ENCODE data around the gene ZFR. TPM values are rescaled to one million over a fixed set of nuclear protein-coding genes. Genes with fewer than 3 reads are reported as not detected.
A peak's percentile ranks its signal among the peaks of the same experiment; 100 is the strongest.

Gene ZFR
- 45.6 and 54.0 TPM in 2 replicates for total RNA-seq

GRCh38 chr5:32444431-32445286 is at the start of gene ZFR:
ZFR (minus strand) TSS chr5:32444740; CDS start chr5:32444658, 82 bp downstream.
- DNase-seq (ENCODE audit: low read depth in 2 of 2), result peak; percentile 65 to 89

GRCh38 chr5:32490972-32491557 is 46.5 kb upstream of the ZFR start:
- no peak for DNase-seq (ENCODE audit: low read depth in 2 of 2)

DNA sequence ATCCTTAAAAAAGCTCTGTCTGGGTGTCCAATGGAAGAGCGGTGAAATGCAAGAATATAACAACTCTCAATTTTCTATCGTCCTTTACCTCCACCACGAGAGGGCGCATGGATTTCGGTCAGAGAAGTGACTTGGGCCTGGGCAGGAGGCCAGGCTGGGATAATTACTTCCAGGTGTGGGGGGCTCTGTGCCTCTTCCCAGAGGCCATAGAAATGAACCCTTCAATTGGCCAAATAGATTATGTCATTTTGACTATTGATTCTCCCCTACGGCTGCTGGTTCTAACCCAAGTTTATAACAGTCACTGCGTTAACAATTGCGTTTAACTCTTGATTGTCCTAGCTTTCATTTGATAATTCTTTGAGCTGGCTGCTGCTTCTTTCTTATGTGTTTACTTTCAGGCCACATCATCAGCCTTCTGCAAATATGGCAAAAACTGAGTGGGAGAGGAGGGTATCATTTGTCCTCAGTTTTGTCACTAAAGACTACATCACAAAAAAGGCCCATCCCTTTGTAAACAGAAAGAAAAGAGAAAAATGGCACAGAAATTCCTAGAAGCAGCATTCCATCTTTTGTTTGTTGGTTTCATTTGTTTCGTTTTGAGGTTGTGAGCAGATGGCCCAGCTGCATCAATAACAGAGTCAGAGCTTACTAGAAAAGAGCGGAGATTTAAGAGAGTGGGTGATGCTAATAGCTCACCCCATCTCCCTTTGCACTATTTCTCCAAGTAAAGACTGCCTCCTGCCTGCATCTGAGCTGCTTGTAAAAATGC is 45.4 kb upstream of the ZFR start:
- peak; percentile 69 to 80 for DNase-seq (ENCODE audit: low read depth in 2 of 2)

DNA sequence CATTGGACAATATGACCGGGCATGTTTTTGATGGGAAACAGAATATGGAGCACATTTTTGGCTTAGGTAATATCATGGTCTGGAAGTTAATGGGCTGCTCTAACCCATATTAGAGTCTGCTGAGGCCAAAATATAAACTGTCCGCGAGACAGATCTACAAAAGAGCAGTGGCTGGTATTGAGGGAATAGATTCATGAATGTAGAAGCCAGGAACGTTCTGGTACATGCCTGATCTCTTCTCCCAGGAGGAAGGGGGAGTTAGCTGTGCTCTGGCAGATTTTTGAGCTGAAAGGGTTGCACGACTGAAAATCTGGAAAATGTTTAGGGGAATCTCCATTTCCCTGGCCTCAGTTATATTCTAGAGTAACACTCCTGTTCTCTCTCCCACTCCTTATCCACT is 42.9 kb upstream of the ZFR start:
- no peak for DNase-seq (ENCODE audit: low read depth in 2 of 2)

DNA sequence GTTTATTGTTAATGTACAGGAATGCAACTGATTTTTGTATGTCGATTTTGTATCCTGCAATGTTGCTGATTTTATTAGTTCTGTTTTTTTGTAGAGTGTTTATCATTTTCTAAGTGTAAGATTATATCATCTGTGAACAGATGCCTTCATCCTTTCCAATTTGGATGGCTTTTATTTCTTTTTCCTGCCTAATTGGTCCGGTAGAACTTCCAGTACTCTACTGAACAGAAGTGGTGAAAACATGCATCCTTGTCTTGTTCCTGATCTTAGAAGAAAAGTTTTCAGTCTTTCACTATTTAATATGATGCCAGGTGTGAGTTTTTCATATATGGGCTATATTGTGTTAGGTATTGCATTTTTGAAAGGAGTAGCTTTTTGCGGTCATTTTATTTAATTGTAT is 42.5 kb upstream of the ZFR start:
- DNase-seq (ENCODE audit: low read depth in 2 of 2), result no peak

- no peak for DNase-seq (ENCODE audit: low read depth in 2 of 2)
Observed at GRCh38 chr5:32482193-32482592, 37.7 kb upstream of the ZFR start.

DNA sequence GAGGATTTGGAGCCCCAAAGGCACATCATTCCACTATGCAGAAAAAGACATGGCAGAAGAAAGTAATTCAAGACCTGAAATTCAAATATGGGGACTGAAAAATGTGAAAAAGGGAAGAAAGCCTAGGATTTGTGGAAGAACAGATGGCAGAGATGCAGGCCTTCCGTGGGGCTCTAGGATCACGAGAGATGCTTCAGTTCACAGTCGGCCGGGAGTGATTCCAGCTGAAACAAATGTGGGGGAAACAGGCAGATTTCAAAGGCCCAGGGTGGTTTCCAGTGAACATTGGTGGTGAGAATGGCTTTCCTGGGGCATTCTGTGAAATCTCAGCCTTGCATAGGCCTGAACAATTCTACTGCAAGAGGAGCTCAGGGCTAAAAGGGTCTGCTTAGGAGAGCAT is 34.6 kb upstream of the ZFR start:
- no peak for DNase-seq (ENCODE audit: low read depth in 2 of 2)

DNA sequence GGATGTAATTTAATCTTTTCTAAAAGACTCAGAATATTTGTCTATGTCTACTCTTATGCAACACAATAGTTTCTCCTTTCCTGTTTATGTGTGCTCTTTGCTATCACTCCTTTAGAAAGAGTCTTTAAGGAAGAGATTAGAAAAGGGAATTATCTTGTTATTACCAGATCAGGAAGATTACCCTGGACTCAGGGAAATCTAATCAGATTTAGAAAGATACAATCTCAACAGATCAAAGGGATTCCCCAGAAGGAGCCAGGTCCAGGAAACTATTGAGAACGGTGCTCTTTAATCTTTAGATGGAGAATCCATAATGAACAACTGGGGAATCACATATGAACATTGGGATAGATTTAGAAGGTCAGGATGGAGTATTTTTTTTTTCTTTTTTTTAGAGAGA is 32.4 kb upstream of the ZFR start:
- no peak for DNase-seq (ENCODE audit: low read depth in 2 of 2)

GRCh38 chr5:32475334-32476097 is 31.0 kb upstream of the ZFR start:
- no peak for DNase-seq (ENCODE audit: low read depth in 2 of 2)

DNA sequence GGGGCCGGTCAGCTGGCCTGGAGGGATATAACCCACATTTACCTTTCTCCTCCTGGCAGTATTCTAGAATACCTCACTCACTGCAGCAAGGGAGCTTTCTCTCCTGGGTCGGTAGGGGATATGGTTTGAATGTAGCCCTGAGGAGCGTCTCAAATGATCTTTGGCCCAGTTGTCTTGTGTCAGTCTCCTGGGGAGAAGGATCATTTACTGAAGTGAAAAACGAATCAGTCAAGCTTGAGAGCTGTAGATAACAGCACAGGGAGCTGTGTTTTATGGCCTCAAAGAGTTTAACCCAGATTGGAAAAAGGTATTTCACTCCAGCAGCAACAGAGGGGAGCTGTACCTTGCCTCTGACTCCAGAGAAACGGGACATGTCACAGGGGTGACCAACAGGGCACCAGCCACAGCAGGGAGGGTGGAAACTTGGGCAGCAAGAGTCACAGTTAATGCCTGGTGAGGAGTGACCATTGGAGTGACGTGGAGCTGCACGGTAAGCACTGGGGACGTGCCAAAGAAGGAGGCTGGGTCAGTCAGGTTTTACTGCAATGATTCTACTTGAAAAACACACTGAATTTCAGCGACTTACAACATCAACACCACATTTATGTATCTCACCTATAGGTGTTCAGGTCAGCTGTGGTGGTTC is 29.8 kb upstream of the ZFR start:
- no peak for DNase-seq (ENCODE audit: low read depth in 2 of 2)

GRCh38 chr5:32473072-32473471 is 28.5 kb upstream of the ZFR start:
- no peak for DNase-seq (ENCODE audit: low read depth in 2 of 2)

DNA sequence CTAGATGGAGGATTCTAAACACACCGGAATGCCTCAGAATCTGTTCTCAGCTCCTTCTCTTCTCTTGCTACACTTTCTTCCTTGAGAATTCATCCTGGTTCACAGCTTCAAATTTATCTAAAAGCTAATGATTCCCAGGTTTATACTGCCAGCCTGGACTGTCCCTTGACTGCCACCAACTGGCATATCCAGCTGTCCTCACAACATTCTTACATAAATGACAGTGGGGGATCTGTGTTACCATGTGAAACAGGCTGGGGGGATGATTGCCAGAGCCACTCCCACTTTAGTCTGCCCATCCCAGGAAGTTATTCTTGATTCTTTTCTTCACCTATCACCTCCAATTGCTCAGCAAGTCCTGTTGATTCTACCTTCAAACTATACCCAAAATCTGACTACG is 27.2 kb upstream of the ZFR start:
- DNase-seq (ENCODE audit: low read depth in 2 of 2), result no peak

DNA sequence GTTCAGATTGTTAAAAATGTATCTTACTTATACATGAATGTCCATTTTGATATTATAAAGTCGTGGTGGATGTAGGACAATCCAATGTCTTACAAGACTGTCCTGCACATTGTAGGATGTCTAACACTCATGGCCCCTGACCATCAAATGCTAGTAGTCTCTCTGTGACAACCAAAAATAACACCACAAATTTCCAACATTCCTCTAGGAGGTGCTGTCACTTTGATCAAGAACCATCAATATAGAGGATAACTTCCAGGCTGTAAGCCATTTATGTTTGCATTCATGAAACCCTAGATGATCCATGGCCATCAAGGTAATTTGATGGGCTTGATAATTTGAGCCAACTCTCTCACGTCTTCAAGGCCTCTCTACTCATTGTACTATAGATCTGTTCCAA is 20.5 kb upstream of the ZFR start:
- peak in 1 of 2 donors; percentile 6 for DNase-seq (ENCODE audit: low read depth in 2 of 2)

GRCh38 chr5:32462618-32463017 is 18.1 kb upstream of the ZFR start:
- no peak for DNase-seq (ENCODE audit: low read depth in 2 of 2)

- DNase-seq (ENCODE audit: low read depth in 2 of 2), result no peak
Observed at GRCh38 chr5:32461441-32462120, 17.0 kb upstream of the ZFR start.

DNA sequence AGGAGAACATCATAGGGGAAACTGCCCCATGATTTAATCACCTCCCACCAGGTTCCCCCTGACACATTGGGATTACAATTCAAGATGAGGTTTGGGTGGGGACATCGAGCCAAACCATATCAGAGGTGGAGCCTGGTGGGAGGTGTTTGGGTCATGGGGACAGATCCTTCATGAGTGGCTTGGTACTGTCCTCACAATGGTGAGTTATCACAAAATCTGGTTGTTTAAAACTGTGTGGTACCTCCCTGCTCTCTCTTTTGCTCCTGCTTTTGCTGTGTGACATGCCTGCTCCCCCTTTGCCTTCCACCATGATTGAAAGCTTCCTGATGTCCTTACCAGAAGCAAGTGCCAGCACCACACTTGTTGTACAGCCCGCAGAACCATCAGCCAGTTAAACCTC is 16.2 kb upstream of the ZFR start:
- no peak for DNase-seq (ENCODE audit: low read depth in 2 of 2)

- no peak for DNase-seq (ENCODE audit: low read depth in 2 of 2)
Observed at GRCh38 chr5:32458880-32459495, 14.4 kb upstream of the ZFR start.

DNA sequence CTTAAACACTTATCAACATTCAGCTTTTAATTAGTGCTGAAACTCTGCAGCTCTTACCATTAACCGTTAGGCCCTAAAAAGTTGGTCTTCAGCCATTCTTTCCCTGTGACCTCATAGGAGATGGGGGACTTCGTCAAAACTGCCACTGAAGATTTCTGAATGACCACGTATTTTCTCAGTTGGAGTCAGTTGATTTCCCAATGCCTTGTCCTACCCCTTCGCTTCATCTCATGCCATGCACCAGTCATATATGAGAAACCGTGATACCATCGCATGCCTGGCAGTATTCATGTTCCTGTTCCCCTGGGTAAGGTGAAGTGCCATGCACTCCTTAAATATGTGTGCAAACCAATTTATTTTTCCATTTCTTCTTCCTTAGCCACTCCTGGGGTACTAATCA is 10.8 kb upstream of the ZFR start:
- no peak for DNase-seq (ENCODE audit: low read depth in 2 of 2)

DNA sequence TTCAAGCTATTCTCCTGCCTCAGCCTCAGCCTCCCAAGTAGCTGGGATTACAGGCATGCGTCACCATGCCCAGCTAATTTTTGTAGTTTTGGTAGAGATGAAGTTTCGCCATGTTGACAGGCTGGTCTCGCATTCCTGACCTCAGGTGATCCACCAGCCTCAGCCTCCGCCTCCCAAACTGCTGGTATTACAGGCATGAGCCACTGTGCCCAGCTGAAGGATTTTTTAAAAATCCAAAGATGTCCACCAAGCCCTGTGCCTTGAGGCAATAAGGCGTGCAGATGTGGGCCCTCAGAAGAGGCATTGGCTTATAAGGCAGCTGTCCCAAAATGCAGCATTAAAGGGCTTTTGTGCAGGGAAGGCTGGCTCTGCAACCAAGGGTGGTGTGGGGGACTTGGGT is 10.3 kb upstream of the ZFR start:
- no peak for DNase-seq (ENCODE audit: low read depth in 2 of 2)

DNA sequence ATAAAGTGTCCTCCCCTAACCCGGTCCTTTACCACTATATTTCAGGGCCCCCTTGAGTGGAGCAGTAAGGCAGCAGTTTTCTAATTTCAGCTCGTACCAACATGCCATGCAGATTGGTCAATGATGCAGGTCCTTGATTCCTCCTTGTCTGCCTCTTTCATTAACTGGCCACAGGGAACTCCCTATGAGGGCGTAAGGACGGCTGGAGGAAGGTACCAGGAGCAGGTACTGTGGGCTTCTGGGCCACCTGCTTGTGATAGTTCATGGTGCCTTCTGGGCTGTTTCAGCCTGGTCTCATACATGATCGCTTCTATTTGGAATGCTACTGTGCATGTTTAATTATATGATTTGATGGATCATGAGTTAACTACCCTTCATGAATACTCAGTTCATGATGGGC is 9.4 kb upstream of the ZFR start:
- DNase-seq (ENCODE audit: low read depth in 2 of 2), result no peak
